Epithelial cell of esophagus (primary cell): ENCODE results near the gene ALDH1B1.

Experiments used
- DNase-seq: peaks from one replicate; pipeline ENCODE4 v3.0.0; 2010; ENCODE audit warnings: low read depth
- H3K4me3 ChIP-seq: 2 replicates; pipeline ENCODE4 v1.5.1; 2011; ENCODE audit warnings: mild to moderate bottlenecking, low read length, control low read depth
- TF ChIP-seq, protein P1 (sequence below): IDR thresholded peaks from 2 replicates; pipeline ENCODE4 v1.5.1; 2011; ENCODE audit warnings: low read depth, mild to moderate bottlenecking, low read length, control low read depth, inconsistent platforms; ENCODE audit not compliant: insufficient read depth; ENCODE audit errors: missing control alignments

ALDH1B1 gene

DNA sequence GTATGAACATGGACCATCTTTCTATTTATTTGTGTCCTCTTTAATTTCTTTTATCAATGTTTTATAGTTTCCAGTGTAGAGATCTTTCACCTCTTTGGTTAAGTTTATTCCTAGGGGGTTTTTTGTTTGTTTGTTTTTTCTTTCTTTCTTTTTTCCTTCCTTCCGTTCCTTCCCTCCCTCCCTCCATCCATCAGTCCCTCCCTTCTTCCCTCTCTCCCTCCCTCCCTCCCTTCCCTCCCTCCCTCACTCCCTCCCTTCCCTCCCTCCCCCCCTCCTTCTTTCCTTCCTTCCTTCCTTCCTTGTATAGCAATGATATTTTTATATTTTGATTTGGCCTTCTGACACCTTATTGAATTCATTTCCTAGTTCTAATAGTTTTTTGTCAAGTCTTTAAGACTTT is 55.2 kb downstream of the ALDH1B1 start:
- TF ChIP-seq, protein P1, sequence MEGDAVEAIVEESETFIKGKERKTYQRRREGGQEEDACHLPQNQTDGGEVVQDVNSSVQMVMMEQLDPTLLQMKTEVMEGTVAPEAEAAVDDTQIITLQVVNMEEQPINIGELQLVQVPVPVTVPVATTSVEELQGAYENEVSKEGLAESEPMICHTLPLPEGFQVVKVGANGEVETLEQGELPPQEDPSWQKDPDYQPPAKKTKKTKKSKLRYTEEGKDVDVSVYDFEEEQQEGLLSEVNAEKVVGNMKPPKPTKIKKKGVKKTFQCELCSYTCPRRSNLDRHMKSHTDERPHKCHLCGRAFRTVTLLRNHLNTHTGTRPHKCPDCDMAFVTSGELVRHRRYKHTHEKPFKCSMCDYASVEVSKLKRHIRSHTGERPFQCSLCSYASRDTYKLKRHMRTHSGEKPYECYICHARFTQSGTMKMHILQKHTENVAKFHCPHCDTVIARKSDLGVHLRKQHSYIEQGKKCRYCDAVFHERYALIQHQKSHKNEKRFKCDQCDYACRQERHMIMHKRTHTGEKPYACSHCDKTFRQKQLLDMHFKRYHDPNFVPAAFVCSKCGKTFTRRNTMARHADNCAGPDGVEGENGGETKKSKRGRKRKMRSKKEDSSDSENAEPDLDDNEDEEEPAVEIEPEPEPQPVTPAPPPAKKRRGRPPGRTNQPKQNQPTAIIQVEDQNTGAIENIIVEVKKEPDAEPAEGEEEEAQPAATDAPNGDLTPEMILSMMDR, result no peak
- no peak overlapping the region for H3K4me3 ChIP-seq
- no peak for DNase-seq
